GM23338 (cell line): ENCODE results near the gene CCNY. TPM values are rescaled to one million over a fixed set of nuclear protein-coding genes. Genes with fewer than 3 reads are reported as not detected.

ENCODE experiments used
- ATAC-seq: fragments of 200-7000 bp; cut with Tn5 transposase; 3 replicates; pipeline ENCODE4 v1.9.1; 2020
- DNase-seq: peaks from one replicate; pipeline ENCODE4 v3.0.0-alpha.2; 2015; ENCODE audit warnings: low spot score
- H2AFZ ChIP-seq: fragments of 200-600 bp; sonication (generic); 2 replicates; pipeline ENCODE4 v1.8.0; 2016; ENCODE audit warnings: antibody characterized with exemption, mild to moderate bottlenecking, moderate library complexity
- H3F3A ChIP-seq: fragments of 200-600 bp; sonication (generic); replicated peaks from 2 replicates; pipeline ENCODE4 v1.8.0; 2017; ENCODE audit warnings: antibody characterized with exemption, mixed run types, low read depth
- H3K27ac ChIP-seq: fragments of 200-600 bp; sonication (generic); 2 replicates; pipeline ENCODE4 v1.6.1; 2016; ENCODE audit warnings: low read depth
- H3K27me3 ChIP-seq: fragments of 200-600 bp; sonication (generic); 2 replicates; pipeline ENCODE4 v1.8.0; 2016; ENCODE audit warnings: mild to moderate bottlenecking, mixed run types, moderate library complexity; ENCODE audit not compliant: insufficient read depth
- H3K36me3 ChIP-seq: fragments of 200-600 bp; sonication (generic); 2 replicates; pipeline ENCODE4 v1.8.0; 2016; ENCODE audit warnings: mild to moderate bottlenecking; ENCODE audit not compliant: insufficient read depth
- H3K4me1 ChIP-seq: fragments of 200-600 bp; sonication (generic); 2 replicates; pipeline ENCODE4 v1.8.0; 2016; ENCODE audit warnings: mild to moderate bottlenecking, moderate library complexity; ENCODE audit not compliant: insufficient read depth
- H3K4me2 ChIP-seq: fragments of 200-600 bp; sonication (generic); 2 replicates; pipeline ENCODE4 v1.7.1; 2017; ENCODE audit warnings: mixed run types
- H3K4me3 ChIP-seq: fragments of 200-600 bp; sonication (generic); 2 replicates; pipeline ENCODE4 v1.6.1; 2016; ENCODE audit warnings: mixed run types
- H3K79me2 ChIP-seq: fragments of 200-600 bp; sonication (generic); replicated peaks from 2 replicates; pipeline ENCODE4 v1.8.0; 2017; ENCODE audit warnings: mild to moderate bottlenecking; ENCODE audit not compliant: insufficient read depth
- H3K9me2 ChIP-seq: fragments of 200-600 bp; sonication (generic); 2 replicates; pipeline ENCODE4 v1.8.0; 2017; ENCODE audit not compliant: insufficient read depth
- H4K20me1 ChIP-seq: fragments of 200-600 bp; sonication (generic); replicated peaks from 2 replicates; pipeline ENCODE4 v1.8.0; 2017; ENCODE audit warnings: mild to moderate bottlenecking; ENCODE audit not compliant: insufficient read depth
- H3K27ac Mint-ChIP-seq: 2 replicates; pipeline ENCODE4 v1.8.0; 2020; ENCODE audit warnings: inconsistent platforms, mild to moderate bottlenecking, moderate library complexity, mixed read lengths
- H3K27me3 Mint-ChIP-seq: 3 replicates; pipeline ENCODE4 v1.8.0; 2022; ENCODE audit warnings: low read depth, mild to moderate bottlenecking, moderate library complexity, mixed read lengths, inconsistent platforms; ENCODE audit not compliant: insufficient read depth, poor library complexity
- H3K36me3 Mint-ChIP-seq: 3 replicates; pipeline ENCODE4 v1.8.0; 2021; ENCODE audit warnings: low read depth, mild to moderate bottlenecking, inconsistent platforms, moderate library complexity, mixed read lengths
- H3K4me1 Mint-ChIP-seq: 3 replicates; pipeline ENCODE4 v1.8.0; 2020; ENCODE audit warnings: mild to moderate bottlenecking, inconsistent platforms, mixed read lengths
- H3K4me3 Mint-ChIP-seq: 3 replicates; pipeline ENCODE4 v1.8.0; 2021; ENCODE audit warnings: moderate library complexity, mild to moderate bottlenecking, inconsistent platforms, mixed read lengths
- H3K9me3 Mint-ChIP-seq: 3 replicates; pipeline ENCODE4 v1.8.0; 2020; ENCODE audit warnings: moderate library complexity, mild to moderate bottlenecking, inconsistent platforms, mixed read lengths
- CREB1 ChIP-seq: fragments of 250-450 bp; sonication (Bioruptor Pico); IDR thresholded peaks from 2 replicates; pipeline ENCODE4 v1.5.0; 2020; ENCODE audit warnings: low read depth, mild to moderate bottlenecking, moderate library complexity
- CTCF ChIP-seq, 2 experiments: fragments of 200-600 bp in 1 of 2; sonication (generic) in 1 of 2; conservative IDR thresholded peaks; 2 replicates each; pipeline versions ENCODE4 v1.5.1 to v1.6.1; 2016 to 2017; ENCODE audit warnings: antibody characterized with exemption in 2 of 2, low read depth in 2 of 2, mild to moderate bottlenecking in 2 of 2, moderate library complexity in 1 of 2
- EZH2phosphoT487 ChIP-seq: fragments of 200-600 bp; sonication (generic); IDR thresholded peaks from one replicate; pipeline ENCODE4 v1.8.1; 2018; ENCODE audit warnings: antibody characterized with exemption; ENCODE audit not compliant: unreplicated experiment
- NANOG ChIP-seq: IDR thresholded peaks from 2 replicates; pipeline ENCODE4 v1.6.1; 2016; ENCODE audit warnings: antibody characterized with exemption, borderline replicate concordance
- ZNF331 ChIP-seq: fragments of 250-450 bp; sonication (Bioruptor Pico); IDR thresholded peaks from 2 replicates; pipeline ENCODE4 v1.5.0; 2020; ENCODE audit warnings: low read depth, mild to moderate bottlenecking, moderate library complexity
- ZNF462 ChIP-seq: fragments of 250-450 bp; sonication (Bioruptor Pico); IDR thresholded peaks from 2 replicates; pipeline ENCODE4 v1.5.0; 2020; ENCODE audit warnings: mild to moderate bottlenecking, moderate library complexity
- polyA plus RNA-seq: library from polyadenylated mRNA; unstranded; fragments of >200 nt; fragmentation: Nextera tagmentation; extraction: Ambion mirVana; gene quantifications from 2 replicates; pipeline ENCODE4 v1.2.1, GENCODE V29; 2016
- total RNA-seq: library from RNA; depleted of rRNA; stranded (reverse); fragments of >200 nt; shearing (Covaris generic); gene quantifications from 2 replicates; pipeline ENCODE4 v1.2.3, GENCODE V29; 2014

The CCNY gene
- total and polyA plus RNA-seq, 2 experiments from 2014 or later: 14.2 to 29.0 TPM

DNA sequence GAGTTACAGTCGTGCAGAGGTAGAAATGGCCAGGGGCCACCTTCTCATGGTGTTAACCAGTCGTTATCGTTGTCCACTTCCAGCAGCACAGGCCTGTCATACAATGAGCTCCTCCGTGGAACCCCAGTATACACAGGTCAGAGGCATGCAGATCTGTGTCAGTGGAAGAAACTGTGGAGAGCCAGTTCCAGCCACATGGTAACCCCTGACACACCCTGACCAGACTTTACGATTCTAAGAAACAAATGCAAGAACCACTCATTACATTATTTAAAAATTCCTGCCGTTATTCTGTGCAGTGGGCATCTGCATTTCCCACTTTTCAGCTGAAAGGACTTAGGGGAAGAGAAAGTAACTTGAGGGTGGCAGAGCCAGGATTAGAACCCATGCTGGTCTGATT lies 245.3 kb downstream of the CCNY start (continued):
- no peak for TF ChIP-seq ZNF462
- TF ChIP-seq ZNF331 (CRISPR knock-in tag): no peak

DNA sequence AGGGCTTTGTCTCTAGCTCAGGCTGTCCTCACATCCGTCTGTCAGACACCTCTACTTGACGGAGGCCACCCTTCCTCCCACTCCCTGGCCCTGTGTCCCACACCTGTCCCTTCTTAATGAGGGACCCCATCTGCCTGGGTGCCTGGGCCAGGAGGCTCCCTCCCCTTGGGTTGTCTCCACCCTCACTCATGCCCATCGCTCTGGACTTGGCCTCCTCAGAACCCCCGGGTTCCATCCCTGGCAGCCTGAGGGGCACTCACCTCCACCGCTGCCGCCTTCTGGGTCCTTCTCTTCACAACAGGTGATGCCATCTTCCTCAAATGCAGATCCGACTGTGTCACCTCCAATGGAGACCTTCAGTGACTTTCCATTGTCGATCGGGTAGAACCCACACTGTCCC lies 248.6 kb downstream of the CCNY start:
- ATAC-seq: no peak
- H3K4me1 ChIP-seq: no peaks in the 10 kb centered on the region
- no peaks in the 10 kb centered on the region for H4K20me1 ChIP-seq
- no peaks in the 10 kb centered on the region; the same call in 2 of the 3 replicates for H3K36me3 Mint-ChIP-seq
- H3K79me2 ChIP-seq: no peaks in the 10 kb centered on the region
- H3K36me3 ChIP-seq: no peaks in the 10 kb centered on the region
- H3K4me1 Mint-ChIP-seq: no peaks in the 10 kb centered on the region
- no peak for DNase-seq
- peaks cover 4% of the 10 kb centered on the region for H3K27me3 Mint-ChIP-seq
- H3K9me3 Mint-ChIP-seq: peaks cover 5% of the 10 kb centered on the region; the same call in 2 of the 3 replicates
- H3K4me3 ChIP-seq: no peak overlapping the region
- H3K9me2 ChIP-seq: no peaks in the 10 kb centered on the region
- no peak overlapping the region for H3K27ac ChIP-seq
- H3K27me3 ChIP-seq: no peaks in the 10 kb centered on the region
- H2AFZ ChIP-seq: no peak overlapping the region
- no peaks in the 10 kb centered on the region for H3F3A ChIP-seq
- no peak overlapping the region for H3K4me2 ChIP-seq
- no peak overlapping the region for H3K4me3 Mint-ChIP-seq
- no peak overlapping the region for H3K27ac Mint-ChIP-seq
- TF ChIP-seq EZH2phosphoT487 (no peak), NANOG (no peak), ZNF462 (no peak), CTCF (conservative IDR thresholded peaks at IDR 0.05; ENCODE audit: low read depth in 2 of 2) (no peak), CREB1 (CRISPR knock-in tag) (no peak)
